HG02642 (cell line): Measurements from ENCODE around the gene WWOX.

Experiments
- ATAC-seq: cut with Tn5 transposase; IDR thresholded peaks from one replicate; pipeline ENCODE4 v1.9.1; 2021; ENCODE audit warnings: mild to moderate bottlenecking; ENCODE audit not compliant: unreplicated experiment, poor library complexity

The WWOX gene

DNA sequence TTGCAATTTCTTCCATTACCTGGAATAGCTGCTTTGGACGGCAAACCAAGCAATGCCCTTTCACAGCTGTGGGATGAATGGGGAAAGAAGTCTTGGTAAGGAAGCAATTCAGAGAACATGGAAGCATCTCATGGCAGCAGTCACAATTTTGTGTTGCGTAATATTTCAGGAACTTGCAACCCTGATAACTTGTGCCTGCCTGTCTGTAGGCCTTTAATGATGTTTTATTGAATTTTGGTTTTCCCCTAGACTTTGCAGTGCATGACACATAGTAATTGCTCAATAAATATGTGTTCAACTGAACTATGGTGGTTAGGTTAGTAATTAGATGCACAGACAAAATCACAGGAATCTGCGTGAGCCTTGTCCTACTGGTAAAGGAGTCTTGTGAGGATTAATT, 439.5 kb downstream of the WWOX start:
- ATAC-seq = no peak

DNA sequence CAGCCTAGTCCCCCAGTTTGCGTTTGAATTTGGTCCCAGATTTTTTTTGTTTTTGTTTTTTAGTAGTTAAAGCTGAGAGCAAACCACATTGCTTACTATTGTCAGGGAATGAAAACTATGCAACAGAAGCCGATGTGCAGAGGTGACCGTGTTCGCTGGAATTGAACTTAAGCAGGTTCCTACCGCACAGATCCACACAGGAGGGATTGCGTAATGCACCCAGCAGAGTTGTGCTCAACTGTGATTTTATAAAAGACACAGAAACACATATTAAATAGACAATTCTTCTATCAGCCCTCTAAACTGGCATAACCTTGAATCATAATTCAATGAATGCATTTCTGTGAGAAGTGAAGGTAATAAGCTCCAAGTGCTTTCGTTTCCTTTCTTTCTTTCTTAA, 443.0 kb downstream of the WWOX start:
- ATAC-seq = no peak

DNA sequence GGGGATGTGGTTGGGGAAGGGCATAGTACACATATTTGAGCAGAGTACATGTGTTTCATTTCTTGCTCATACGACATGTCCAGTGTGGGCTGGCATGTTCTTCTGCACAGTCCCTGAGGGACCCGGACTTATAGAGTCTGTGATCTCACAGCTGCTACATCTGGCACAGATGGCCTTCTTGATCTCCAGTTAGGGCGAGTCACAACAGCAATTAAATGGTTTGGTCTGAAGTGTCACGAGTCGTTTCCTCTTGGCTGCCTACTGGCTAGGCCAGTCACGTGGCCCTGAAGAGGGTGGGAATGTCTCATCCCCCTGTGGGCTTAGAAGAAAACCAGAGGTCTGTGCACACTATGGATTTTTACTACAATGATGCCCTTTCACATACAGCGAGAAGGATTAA, 443.6 kb downstream of the WWOX start:
- no peak for ATAC-seq

DNA sequence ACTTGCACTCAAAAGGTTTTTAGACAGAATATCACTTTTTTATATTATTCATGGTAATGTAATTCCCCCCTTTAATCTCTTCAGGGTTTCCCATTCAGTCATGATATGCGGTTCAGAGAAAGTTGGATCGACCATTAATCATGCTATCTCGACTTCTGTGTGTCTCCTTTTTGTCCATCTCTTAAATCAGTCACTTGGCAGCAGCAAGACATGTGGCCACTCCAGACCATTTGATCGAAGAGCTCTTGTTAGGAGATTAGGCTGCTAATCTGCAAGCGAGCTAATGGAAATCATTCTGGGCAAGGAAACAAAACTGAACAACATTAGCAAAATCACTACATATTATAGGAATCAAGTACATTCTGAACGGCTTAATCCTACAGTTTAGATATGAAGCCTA, 449.9 kb downstream of the WWOX start:
- ATAC-seq = no peak

DNA sequence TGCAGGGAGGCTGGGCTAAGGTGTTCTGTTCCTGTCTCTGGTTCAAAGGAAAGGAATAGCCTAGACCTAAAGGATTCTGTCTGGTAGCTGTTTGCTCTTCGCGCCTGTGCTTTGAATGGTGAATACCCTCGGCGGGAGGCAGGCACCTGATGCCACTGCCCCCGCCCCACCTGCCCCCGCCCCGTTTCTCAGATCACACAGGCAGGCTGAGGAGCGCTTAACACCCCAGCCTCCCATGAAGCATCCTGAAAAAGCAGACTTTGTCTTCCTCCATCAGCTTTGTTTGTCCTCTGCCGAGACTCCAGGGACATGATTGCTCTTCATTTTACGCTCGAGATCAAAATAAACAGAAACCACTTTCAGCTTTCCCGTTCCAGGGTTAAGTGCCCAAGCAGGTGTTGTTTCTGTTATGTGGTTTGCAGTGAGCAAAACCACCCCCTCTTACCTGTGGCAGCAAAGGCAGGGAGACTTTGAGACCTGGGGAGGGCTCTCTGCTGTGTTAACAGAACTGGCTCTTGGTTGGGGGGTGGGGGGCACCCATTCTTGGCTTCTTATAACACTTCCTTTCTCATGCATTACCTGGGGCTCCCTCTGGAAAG, 452.1 kb downstream of the WWOX start:
- ATAC-seq = no peak

DNA sequence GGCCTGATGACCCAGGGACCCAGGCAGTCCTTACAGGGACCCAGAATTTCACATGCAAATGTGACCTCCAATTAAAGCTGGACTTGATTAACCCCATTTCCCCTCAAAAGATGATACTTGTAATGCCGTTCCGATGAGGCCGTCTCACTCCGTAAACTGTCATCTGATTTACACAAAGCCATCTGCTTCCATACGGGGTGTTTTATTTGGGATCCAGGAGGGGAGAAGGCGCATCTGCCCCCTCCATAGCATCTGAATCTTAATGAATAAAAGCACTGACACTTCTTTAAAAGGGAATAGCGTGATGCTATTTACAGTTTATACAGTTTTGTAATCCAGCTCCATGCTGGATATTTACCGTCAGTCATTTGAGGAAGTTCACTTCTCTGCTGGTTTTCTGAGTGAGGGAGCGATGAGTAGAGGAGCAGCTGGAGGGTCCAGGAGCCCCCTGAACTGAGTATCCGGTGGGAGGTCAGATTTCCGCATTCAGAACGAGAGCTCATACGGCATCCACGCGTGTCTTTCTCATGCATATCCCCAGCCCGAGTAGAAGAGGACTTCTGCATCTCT, 452.7 kb downstream of the WWOX start:
- ATAC-seq = no peak

DNA sequence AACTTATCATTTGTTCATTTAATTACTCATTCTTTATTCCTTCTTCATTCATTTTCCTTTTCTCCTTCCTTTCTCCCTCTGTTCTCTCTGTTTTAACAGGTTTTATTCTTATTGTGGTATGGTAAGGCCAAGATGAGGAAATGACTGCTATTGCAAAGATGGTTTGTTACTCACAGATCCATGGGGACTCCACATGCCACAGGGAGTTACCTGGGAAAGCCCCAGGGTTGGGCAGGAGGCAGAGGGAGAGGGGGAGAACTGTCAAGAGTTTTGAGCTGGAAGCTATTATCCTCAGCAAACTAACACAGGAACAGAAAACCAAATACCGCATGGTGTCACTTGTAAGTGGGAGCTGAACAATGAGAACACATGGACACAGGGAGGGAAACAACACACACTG, 453.3 kb downstream of the WWOX start:
- no peak for ATAC-seq

DNA sequence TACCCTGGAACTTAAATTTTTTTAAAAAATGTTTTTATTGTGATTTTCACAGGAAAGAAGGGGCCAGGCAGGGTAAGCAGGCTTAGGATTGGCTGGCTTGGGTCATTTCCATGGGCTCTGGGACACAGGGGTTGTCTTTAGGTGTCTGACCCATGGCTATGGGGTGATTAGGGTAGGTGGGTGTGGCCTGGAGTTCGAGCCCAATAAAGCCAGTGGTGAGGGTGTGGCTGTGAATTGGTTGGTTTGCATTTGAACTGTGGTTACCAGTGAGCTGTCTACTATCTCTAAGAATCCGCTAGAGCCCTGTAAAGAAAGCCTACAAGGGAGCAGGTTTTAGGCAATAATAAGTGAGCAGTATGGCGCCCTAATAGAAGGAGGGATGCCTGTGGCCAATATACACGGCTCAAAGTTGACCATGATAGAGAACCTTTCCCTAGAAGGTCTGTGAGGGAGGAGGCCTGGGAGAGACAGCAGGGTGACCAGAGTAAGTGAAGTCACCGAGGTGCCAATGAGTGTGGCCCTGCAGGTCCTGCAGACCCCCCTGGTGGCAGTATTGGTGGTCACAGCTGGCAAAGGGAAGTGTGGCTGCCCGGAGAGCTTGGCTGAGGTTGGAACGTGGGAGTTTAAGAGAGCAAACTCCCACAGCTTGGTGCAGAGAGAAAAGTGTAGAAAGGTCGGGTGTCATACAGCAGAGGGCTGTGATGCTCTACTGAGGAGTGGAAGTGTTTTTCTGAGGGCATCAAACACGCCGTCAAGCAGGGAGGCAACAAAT, 454.0 kb downstream of the WWOX start:
- no peak for ATAC-seq

DNA sequence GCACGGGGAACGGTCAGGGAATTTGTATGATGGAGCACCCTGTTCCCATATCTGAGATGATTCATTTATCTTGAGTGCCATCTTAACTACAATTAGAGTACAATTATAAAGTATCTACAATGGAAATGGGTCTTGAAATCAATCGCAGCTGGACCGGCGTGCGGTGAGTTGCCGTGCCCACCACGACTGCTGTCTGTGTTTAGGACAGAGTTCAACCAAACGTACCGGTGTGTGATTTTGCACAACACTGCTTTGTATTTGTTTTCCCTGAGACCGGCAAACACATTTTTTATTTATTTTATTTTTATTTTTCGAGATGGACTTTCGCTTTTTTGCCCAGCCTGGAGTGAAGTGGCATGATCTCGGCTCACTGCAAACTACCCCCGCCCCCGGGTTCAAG, 457.0 kb downstream of the WWOX start:
- no peak for ATAC-seq

DNA sequence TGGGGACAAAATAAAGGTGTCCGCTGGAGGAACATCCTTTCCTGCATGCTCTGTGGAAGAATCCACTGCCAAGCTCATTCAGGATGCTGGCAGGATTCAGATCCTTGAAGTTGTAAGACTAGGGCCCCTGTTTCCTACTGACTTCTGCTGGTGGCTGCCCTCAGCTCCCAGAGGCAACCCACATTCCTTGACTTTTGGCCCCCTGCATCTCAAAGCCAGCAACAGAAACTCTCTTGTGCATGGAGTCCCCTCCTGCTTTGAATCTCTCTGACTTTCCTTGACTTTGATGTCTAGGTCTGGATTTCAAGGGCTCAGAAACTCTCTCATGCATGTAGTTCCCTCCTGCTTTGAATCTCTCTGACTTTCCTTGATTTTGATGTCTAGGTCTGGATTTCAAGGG, 461.5 kb downstream of the WWOX start:
- no peak for ATAC-seq

DNA sequence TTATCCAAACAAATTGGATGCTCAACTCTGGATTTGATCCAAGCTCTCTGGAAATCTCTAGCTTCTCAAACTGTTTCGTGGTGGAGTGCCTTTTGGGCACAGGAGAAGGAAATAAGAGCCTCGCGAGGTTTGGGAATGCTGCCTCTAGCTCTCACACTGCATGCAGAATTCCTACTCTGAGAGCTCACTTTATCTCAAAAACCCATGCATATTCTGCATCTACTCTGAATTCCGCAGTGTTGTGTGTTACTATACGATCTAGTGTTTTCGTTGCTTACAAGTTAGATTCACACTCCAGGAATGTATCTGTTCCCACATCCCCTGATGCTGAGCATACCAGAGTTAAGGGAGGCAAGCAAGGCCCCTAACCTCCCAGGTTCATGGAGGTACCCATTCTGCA, 462.7 kb downstream of the WWOX start:
- ATAC-seq = no peak

DNA sequence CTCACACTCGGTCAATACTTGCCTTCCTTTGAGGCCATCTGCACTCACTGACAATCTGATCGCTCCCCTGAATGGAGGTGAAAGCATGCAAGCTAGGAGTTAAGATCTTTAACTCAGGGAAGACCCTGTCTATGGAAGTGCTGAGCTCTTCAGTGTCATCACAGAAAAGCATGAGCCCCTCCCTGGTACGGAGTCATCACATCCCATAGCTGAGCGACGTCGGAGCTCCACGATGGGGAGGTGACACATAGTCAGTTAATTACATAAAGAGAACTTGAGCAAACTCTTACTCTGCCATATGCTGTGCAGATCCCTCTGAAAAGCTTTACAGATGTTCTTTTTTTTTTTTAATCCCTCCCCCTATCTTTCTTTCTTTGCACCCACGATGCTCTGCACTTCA, 463.2 kb downstream of the WWOX start:
- no peak for ATAC-seq

DNA sequence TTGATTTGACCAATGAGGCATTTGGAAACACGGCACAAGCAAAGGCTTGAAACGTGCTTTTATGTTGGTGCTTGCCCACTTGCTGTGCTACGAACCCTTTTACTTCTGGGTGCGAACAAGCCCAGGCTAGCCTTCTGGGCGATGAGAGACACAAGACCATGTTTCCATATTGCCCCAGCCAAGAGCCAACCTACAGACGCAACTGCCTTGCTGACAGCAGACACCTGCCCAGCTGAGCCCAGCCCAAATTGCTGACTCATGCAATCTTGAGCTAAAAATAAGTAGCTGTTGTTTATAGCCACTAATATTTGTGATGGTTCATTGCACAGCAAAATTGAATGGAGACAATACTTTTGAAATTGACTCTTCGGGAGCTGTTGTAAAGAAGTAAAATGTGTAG, 464.5 kb downstream of the WWOX start:
- ATAC-seq = no peak

DNA sequence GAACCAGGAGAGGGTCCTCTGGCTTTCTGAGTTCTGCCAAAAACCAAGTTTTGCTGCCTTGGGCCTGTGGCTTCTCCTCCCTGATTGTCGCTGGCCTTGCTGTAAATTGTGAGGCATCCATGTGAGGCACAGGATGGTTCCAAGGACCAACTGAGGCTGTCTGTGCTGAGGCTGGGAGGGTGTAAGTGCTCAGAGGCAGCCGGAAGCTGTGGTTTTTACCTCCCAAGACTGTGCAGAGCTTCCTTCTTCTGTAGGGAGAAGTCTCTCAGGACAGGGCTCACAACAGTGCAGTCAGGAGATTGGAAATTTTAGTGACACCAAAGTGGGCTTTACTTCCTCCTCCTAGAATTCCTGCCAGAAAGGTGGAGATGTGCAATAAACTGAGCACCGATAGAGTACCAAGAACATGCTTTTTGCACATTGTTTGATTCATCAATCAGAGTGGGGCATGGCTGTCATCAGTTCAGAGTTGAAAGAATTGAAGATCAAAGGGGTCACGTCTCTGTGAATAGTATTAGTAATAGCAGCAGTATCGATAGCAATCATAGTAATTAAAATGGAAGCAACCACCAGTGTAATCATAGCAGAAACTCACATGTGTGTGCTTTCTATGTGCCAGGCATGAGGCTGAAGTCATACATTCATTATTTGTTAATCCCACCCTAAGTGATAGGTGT, 467.1 kb downstream of the WWOX start:
- ATAC-seq = no peak

DNA sequence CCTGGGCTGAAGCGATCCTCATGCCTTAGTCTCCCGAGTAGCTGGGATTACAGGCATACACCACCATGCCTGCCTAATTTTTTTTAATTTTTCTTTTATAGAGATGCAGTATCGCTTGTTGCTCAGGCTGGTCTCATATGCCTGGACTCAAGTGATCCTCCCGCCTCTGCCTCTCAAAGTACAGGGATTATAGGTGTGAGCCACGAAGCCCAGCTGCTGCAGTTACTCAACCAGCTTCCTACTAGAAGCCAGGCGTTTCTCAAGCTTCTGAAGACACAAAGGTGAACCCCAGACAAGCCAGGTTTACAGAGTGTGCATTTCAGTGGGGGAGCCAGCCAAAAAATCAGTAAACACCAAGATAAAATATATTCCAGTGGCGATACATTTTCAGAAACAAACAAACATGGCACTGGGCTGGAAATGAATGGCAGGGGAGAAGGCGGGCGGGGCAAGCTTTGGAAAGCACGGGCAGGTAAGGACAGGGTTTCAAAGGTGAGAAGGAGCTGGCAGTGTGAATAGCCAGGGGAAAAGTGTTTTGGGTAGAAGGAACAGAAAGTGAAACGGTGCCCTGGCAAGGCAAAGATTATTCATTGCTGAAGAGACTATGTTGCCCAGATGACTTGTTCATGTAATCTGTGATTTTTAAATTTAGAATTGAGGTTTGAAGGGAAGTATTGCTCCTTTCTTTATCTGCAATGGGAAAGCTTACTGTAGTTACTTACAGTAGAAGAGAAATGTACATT, 471.1 kb downstream of the WWOX start:
- ATAC-seq = no peak

DNA sequence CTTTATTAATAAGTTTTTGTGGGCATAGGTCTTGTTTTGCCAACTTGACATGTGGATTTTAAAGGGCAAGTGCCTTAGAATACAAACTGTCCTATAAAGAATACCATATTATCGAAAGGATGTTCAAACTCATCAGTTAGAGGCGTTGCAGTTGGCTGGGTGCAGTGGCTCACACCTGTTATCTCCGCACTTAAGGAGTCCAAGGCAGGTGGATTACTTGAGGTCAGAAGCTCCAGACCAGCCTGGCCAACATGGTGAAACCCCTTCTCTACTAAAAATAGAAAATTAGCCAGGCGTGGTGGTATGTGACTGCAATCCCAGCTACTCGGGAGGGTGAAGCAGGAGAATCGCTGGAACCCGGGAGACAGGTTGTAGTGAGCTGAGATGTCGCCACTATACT, 472.0 kb downstream of the WWOX start:
- no peak for ATAC-seq

DNA sequence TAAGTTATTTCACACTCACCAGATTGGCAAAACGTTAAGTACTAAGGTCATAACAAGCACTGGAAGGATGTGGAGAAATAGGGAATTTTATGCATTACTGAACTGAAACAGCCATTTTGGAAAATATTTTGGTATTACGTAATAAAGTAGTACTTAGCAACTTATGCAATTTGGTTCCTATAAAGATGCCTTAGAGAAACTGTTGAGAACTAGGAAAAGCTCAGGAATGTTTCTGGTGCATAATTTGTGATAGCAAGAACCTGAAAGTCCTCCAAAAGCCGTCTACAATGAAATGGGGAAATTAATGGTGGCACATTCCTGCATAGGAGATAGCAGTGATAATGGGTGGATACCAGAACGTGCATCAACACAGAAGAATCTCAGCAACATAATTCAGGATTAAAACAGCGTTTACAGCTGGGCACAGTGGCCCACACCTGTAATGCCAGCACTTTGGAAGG, 472.5 kb downstream of the WWOX start:
- no peak for ATAC-seq

DNA sequence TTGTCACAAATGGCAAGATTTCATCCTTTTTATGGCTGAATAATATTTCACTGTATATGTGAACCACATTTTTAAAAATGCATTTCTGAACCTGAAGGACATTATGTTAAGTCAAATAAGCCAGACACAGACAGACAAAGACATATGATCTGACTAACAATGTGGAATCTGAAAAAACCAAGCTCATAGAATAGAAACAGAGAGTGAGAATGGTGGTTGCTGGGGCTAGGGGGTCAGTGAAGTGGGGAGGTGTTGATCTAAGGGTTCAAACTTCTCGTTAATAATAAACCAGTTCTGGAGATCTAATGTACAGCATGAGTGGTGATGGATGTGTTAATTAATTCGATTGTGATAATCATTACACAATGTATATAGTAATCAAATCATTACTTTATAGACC, 475.1 kb downstream of the WWOX start:
- no peak for ATAC-seq

DNA sequence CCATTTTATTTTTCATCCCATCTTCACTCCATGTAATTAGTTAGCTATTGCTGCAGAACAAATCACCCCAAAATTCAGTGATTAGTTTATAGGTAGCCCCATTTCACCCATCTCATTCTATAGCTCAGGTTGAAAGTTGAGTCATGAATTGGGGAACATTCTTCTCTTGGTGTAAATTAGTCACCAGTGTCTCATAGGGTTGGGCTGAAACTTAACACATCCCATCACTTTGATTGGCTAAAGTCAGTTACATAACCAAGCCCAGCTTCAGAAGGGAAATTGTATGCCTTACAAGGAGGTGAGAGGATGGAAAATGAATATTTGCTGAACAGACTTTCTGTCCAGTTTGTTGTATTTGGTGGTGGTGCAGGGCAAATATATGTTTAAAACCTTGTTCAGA, 477.5 kb downstream of the WWOX start:
- no peak for ATAC-seq

DNA sequence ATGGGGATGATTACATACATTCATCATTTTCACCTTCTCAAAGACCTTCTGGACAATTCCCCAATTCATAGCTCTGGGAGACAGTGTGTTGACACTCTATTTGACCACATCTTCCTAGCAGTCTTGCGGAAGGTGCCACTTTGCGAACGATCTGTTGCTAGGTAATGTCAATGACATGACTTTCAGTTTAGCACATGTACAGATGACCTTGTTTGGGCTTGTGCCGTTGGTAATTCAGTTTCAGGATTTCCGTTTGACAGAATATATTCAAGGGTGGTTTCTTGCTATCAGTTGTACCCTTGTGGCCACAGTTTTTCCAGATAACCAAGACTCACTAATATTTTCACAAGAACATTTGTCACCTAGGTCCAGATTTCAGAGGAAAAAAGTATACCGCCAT, 478.2 kb downstream of the WWOX start:
- ATAC-seq = no peak

DNA sequence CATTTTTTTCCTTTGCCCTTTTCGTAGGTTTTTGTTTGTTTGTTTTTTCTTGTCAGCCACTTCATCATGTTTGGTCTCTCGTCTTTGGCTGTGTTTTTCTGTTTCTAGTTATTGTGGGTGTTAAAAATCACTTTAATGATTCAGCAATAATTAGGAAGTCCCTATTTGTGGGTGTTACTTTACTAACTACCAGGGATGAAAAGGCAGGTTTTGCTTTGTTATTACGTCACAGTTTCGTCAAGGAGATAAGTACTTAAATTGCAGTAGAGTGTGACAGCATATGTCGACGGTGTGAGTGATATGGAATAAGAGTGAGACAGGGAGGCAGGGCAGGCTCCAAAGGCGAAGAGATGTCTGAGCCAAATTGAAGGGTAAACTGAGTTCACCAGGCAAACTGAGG, 479.6 kb downstream of the WWOX start:
- no peak for ATAC-seq
